Psoas muscle (tissue), 8 donors: ENCODE results near the gene HIVEP1. TPM values are rescaled to one million over a fixed set of nuclear protein-coding genes. Genes with fewer than 3 reads are reported as not detected.
A peak's percentile ranks its signal among the peaks of the same experiment; 100 is the strongest.

Source experiments
- ATAC-seq, 4 donors: fragments of 200-7000 bp; cut with Tn5 transposase; one replicate each; pipeline ENCODE4 v1.9.1; 2020; ENCODE audit warnings: moderate library complexity in 3 of 4, mild to moderate bottlenecking in 2 of 4
- DNase-seq, 2 donors: peaks; one replicate each; pipeline ENCODE4 v3.0.0-alpha.2; 2020
- H3K27ac ChIP-seq: fragments of 200-600 bp; one replicate; pipeline ENCODE4 v1.8.0; 2022
- H3K27me3 ChIP-seq, 3 donors: fragments of 200-600 bp in 1 of 3; one replicate each; pipeline versions ENCODE4 v1.6.1 to v1.8.0; 2013 to 2022; ENCODE audit warnings: low read length in 2 of 3, mild to moderate bottlenecking in 2 of 3, moderate library complexity in 1 of 3; ENCODE audit not compliant: insufficient read depth in 3 of 3
- H3K36me3 ChIP-seq, 2 donors: fragments of 200-600 bp in 1 of 2; one replicate each; pipeline versions ENCODE4 v1.6.1 to v1.8.0; 2013 to 2022; ENCODE audit warnings: low read depth in 1 of 2, mild to moderate bottlenecking in 1 of 2, moderate library complexity in 1 of 2; ENCODE audit not compliant: insufficient read depth in 1 of 2
- H3K4me1 ChIP-seq: fragments of 200-600 bp; one replicate; pipeline ENCODE4 v1.8.0; 2022
- H3K4me3 ChIP-seq: fragments of 200-600 bp; one replicate; pipeline ENCODE4 v1.8.0; 2022; ENCODE audit warnings: mild to moderate bottlenecking
- H3K9me3 ChIP-seq: fragments of 200-600 bp; one replicate; pipeline ENCODE4 v1.8.0; 2022
- WGBS, 3 donors: extraction: QIAGEN DNeasy Blood & Tissue Kit; methylation state at CpG; one replicate each; pipeline versions ENCODE4 v1.1.6 to v1.1.7; 2013; 5-methylcytosine and 5-hydroxymethylcytosine counted together
- intact Hi-C, 2 donors: fragments of 100-400 bp; cut with DNase I; formaldehyde crosslinking; loops; one replicate each; pipeline versions ENCODE4 v1.11.0 to v1.14.2; 2022
- polyA plus RNA-seq, 3 donors: library from polyadenylated mRNA; stranded (reverse); fragments of 200-250 nt; gene quantifications; one replicate each; pipeline ENCODE4 v1.2.3, GENCODE V29; 2013
- total RNA-seq, 4 donors: library from RNA; stranded (reverse); fragmentation: NEBNext Ultra II Directional in 2 of 4; extraction: Animal tissue kit (Norgen Biotek cat#: 25700) in 2 of 4; gene quantifications; one replicate each; pipeline versions ENCODE4 v1.2.1 to v1.2.4, GENCODE V29; 2021 to 2023
- TF ChIP-seq, protein P1 (sequence below): fragments of 200-600 bp; IDR thresholded peaks from one replicate; pipeline ENCODE4 v1.8.0; 2022; ENCODE audit warnings: antibody characterized with exemption
- donor health status: healthy with polysubstance abuse.
- donor health status: DM: no; HTN: no; CAD: no; lungs with moderate emphysema.
- donor health status: Bipolar disorder and iron deficiency.
- donor health status: healthy.
- donor health status: DM: yes; HTN: yes; CAD: no.
- donor health status: DM: no; HTN: no; CAD: no.
- donor health status: DM: no; HTN: no; CAD: no.
- donor health status: DM: yes; HTN: yes; CAD: no.

Gene HIVEP1
- total and polyA plus RNA-seq, 7 donors, result 4.0 to 13.1 (median 6.7) TPM

DNA sequence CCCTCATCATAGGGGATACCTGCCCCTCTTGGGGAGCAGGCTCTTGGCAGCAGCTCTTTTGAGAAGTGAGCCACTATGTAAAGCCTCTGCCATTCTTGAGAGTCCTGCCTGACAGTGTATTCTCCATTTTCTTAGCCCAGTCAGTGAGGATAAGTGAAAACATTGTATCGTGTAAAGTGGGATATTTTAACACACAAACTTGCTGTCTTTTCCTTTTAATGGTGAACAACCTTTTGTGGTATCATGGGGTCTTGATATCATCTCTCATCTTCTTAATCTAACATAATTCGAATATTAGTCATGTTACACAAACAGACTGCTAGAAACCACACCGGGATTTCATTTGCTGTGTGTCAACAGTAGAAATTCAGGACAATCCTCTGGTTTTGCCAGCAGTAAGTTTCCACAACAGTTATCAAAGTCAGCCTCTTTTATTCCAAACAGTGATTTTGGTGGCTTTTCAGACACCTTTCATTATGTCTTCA is 136.2 kb downstream of the HIVEP1 start:
- TF ChIP-seq, protein P1, sequence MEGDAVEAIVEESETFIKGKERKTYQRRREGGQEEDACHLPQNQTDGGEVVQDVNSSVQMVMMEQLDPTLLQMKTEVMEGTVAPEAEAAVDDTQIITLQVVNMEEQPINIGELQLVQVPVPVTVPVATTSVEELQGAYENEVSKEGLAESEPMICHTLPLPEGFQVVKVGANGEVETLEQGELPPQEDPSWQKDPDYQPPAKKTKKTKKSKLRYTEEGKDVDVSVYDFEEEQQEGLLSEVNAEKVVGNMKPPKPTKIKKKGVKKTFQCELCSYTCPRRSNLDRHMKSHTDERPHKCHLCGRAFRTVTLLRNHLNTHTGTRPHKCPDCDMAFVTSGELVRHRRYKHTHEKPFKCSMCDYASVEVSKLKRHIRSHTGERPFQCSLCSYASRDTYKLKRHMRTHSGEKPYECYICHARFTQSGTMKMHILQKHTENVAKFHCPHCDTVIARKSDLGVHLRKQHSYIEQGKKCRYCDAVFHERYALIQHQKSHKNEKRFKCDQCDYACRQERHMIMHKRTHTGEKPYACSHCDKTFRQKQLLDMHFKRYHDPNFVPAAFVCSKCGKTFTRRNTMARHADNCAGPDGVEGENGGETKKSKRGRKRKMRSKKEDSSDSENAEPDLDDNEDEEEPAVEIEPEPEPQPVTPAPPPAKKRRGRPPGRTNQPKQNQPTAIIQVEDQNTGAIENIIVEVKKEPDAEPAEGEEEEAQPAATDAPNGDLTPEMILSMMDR, result no peak
- WGBS, 3 donors, result 83 to 89% (median 85%) methylated on average over 3 of the region's 3 CpGs
- ATAC-seq, result no peak
- intact Hi-C loops, result no loop called here
- H3K36me3 ChIP-seq, result no peaks in the 10 kb centered on the region
- H3K9me3 ChIP-seq, result no peaks in the 10 kb centered on the region
- DNase-seq, result no peak
- H3K4me3 ChIP-seq, result no peak overlapping the region
- H3K27ac ChIP-seq, result no peak overlapping the region
- no peaks in the 10 kb centered on the region for H3K27me3 ChIP-seq
- H3K4me1 ChIP-seq, result no peaks in the 10 kb centered on the region

DNA sequence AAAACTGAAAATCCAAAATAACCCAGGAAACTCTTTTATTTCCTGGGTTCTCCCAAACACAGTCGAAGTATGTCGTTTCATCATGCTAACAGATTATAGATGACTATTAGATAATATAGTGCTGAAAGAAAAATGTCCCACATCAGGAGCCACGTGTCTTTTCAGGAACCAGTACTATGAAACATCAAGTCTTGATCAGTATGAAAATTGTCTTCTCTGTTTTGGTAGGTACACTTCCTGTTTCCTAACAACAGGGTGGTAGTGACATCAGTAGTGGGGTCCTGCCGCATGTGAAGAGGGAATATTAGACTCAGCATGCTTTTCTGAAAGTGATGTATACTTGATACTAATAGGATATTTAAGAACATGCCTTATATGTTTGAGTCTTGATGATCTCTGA is 136.7 kb downstream of the HIVEP1 start:
- intact Hi-C loops, result no loop called here
- Histone ChIP-seq H3K27me3 (no peaks in the 10 kb centered on the region), H3K4me3 (no peak overlapping the region), H3K27ac (no peak overlapping the region), H3K36me3 (no peaks in the 10 kb centered on the region), H3K4me1 (no peaks in the 10 kb centered on the region), H3K9me3 (no peaks in the 10 kb centered on the region)
- 53 to 71% (median 56%) methylated on average over 4 of the region's 4 CpGs for WGBS, 3 donors
- no peak for ATAC-seq
- TF ChIP-seq, protein P1, result no peak
- no peak for DNase-seq

GRCh38 chr6:12149944-12150510 is 137.9 kb downstream of the HIVEP1 start:
- no peak for DNase-seq
- H3K27me3 ChIP-seq, result no peaks in the 10 kb centered on the region
- H3K27ac ChIP-seq, result no peak overlapping the region
- no peaks in the 10 kb centered on the region for H3K36me3 ChIP-seq
- H3K4me1 ChIP-seq, result no peaks in the 10 kb centered on the region
- intact Hi-C loops, result no loop called here
- WGBS, 3 donors, result 65 to 79% (median 68%) methylated on average over 11 of the region's 11 CpGs
- no peaks in the 10 kb centered on the region for H3K9me3 ChIP-seq
- ATAC-seq, result no peak
- no peak overlapping the region for H3K4me3 ChIP-seq
- TF ChIP-seq, protein P1, result no peak

- no peak for ATAC-seq
- TF ChIP-seq, protein P1, result peak; percentile 25
- intact Hi-C loops, result no loop called here
- Histone ChIP-seq H3K27ac (no peak overlapping the region), H3K27me3 (no peaks in the 10 kb centered on the region), H3K9me3 (no peaks in the 10 kb centered on the region), H3K36me3 (no peaks in the 10 kb centered on the region), H3K4me1 (no peaks in the 10 kb centered on the region), H3K4me3 (no peak overlapping the region)
- no peak for DNase-seq
- 65 to 74% (median 71%) methylated on average over 7 of the region's 7 CpGs for WGBS, 3 donors
These were observed 138.8 kb downstream of the HIVEP1 start for GRCh38 chr6:12150812-12151432.
